DND-41 (cell line): ENCODE data around the gene ACBD5.

ENCODE experiments used
- ATAC-seq: fragments of 200-7000 bp; cut with Tn5 transposase; 3 replicates; pipeline ENCODE4 v1.9.1; 2021; ENCODE audit warnings: low read depth; ENCODE audit not compliant: insufficient read depth
- DNase-seq: peaks from one replicate; pipeline ENCODE4 v3.0.0-alpha.2; 2020
- H2AFZ ChIP-seq: 2 replicates; pipeline ENCODE4 v1.6.0; 2012; ENCODE audit warnings: low read depth, low read length
- H3K27ac ChIP-seq: 2 replicates; pipeline ENCODE4 v1.5.1; 2012; ENCODE audit warnings: low read length, inconsistent platforms
- H3K27me3 ChIP-seq: fragments of 200-600 bp; sonication (generic); 2 replicates; pipeline ENCODE4 v1.6.0; 2012; ENCODE audit warnings: low read length, mild to moderate bottlenecking, inconsistent platforms; ENCODE audit not compliant: insufficient read depth, poor library complexity
- H3K36me3 ChIP-seq: 2 replicates; pipeline ENCODE4 v1.5.1; 2012; ENCODE audit warnings: low read length, inconsistent platforms; ENCODE audit not compliant: insufficient read depth
- H3K4me1 ChIP-seq: 2 replicates; pipeline ENCODE4 v1.5.1; 2012; ENCODE audit warnings: mild to moderate bottlenecking, low read length; ENCODE audit not compliant: insufficient read depth
- H3K4me2 ChIP-seq: 2 replicates; pipeline ENCODE4 v1.6.0; 2012; ENCODE audit warnings: mild to moderate bottlenecking, moderate library complexity, low read length, inconsistent platforms; ENCODE audit not compliant: insufficient read depth
- H3K4me3 ChIP-seq, 2 experiments: fragments of 200-600 bp in 1 of 2; shearing (Covaris generic) in 1 of 2; 2 replicates each; pipeline ENCODE4 v1.5.1; 2012 to 2016; ENCODE audit warnings: inconsistent platforms in 2 of 2, low read length in 2 of 2, mild to moderate bottlenecking in 2 of 2, low read depth in 1 of 2, moderate library complexity in 1 of 2
- H3K79me2 ChIP-seq: 2 replicates; pipeline ENCODE4 v1.6.0; 2012; ENCODE audit warnings: low read length, inconsistent platforms; ENCODE audit not compliant: insufficient read depth
- H3K9ac ChIP-seq: 2 replicates; pipeline ENCODE4 v1.6.0; 2012; ENCODE audit warnings: low read depth, mild to moderate bottlenecking, inconsistent platforms, low read length, moderate library complexity
- H3K9me3 ChIP-seq: 2 replicates; pipeline ENCODE4 v1.5.1; 2012; ENCODE audit warnings: low read length, moderate library complexity, mild to moderate bottlenecking, inconsistent platforms; ENCODE audit not compliant: insufficient read depth, severe bottlenecking
- H4K20me1 ChIP-seq: 2 replicates; pipeline ENCODE4 v1.6.0; 2012; ENCODE audit warnings: low read length; ENCODE audit not compliant: insufficient read depth
- EZH2 ChIP-seq: IDR thresholded peaks from 3 replicates; pipeline ENCODE4 v1.6.1; 2012; ENCODE audit warnings: borderline replicate concordance, low read depth, mild to moderate bottlenecking, moderate library complexity, low read length, inconsistent platforms; ENCODE audit not compliant: severe bottlenecking
- TF ChIP-seq, protein P1 (sequence below): IDR thresholded peaks from 2 replicates; pipeline ENCODE4 v1.5.1; 2012; ENCODE audit warnings: borderline replicate concordance, low read length, moderate library complexity, mild to moderate bottlenecking; ENCODE audit not compliant: poor library complexity, severe bottlenecking; ENCODE audit errors: extremely low read depth

The ACBD5 gene

DNA sequence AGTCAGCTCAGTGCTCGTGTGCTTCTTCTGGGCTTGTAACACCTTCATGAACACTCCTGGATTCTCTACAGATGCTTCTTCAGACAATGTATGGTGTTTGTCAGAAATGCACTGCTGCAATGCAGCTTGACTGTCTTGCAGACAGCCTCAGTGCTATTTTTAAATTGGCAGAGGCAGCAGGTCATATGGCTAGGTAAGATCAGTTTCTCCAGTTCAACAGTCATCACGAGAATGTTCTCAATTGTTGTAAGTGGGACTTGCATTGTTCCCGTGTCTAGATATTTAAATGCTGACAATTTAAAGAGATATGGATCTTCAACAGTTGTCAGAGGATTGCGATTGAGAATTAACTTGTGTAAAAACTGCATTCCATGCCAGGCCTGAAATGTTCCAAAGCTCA lies 7.6 kb upstream of the ACBD5 start:
- Histone ChIP-seq H3K4me2 (no peak overlapping the region), H3K4me3 (no peak overlapping the region), H2AFZ (no peak overlapping the region), H3K4me1 (peaks cover 9% of the 10 kb centered on the region), H3K79me2 (peaks cover 7% of the 10 kb centered on the region; the same call in 1 of the 2 replicates), H4K20me1 (no peaks in the 10 kb centered on the region), H3K36me3 (no peaks in the 10 kb centered on the region), H3K27me3 (no peaks in the 10 kb centered on the region), H3K9ac (no peak overlapping the region), H3K9me3 (no peaks in the 10 kb centered on the region), H3K27ac (no peak overlapping the region)
- TF ChIP-seq, protein P1, sequence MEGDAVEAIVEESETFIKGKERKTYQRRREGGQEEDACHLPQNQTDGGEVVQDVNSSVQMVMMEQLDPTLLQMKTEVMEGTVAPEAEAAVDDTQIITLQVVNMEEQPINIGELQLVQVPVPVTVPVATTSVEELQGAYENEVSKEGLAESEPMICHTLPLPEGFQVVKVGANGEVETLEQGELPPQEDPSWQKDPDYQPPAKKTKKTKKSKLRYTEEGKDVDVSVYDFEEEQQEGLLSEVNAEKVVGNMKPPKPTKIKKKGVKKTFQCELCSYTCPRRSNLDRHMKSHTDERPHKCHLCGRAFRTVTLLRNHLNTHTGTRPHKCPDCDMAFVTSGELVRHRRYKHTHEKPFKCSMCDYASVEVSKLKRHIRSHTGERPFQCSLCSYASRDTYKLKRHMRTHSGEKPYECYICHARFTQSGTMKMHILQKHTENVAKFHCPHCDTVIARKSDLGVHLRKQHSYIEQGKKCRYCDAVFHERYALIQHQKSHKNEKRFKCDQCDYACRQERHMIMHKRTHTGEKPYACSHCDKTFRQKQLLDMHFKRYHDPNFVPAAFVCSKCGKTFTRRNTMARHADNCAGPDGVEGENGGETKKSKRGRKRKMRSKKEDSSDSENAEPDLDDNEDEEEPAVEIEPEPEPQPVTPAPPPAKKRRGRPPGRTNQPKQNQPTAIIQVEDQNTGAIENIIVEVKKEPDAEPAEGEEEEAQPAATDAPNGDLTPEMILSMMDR = no peak
- TF ChIP-seq EZH2 = no peak
- ATAC-seq (no peak), DNase-seq (no peak)

DNA sequence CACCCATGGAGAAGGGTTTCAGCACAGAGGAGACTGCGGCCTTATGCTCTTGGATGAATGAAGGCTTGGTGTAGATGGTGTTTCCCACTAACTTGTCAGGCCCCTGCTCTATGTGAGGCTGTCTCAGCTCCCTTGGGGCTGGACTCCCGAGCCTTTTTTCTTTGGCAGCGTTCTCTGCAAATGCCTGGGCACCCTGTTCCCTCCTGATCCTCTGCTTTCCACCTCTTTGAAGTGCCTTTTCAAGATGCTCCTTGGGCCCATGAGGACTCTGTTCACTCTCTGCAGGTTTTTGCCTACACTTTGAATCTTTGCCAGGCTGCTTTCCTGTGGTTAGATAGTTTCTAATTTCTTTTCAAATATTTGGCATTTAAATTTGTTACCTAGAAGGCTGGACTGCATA lies 6.8 kb upstream of the ACBD5 start:
- ATAC-seq (no peak), DNase-seq (no peak)
- Histone ChIP-seq H3K4me3 (no peak overlapping the region), H3K79me2 (peaks cover 9% of the 10 kb centered on the region; the same call in 1 of the 2 replicates), H3K9me3 (no peaks in the 10 kb centered on the region), H3K4me2 (no peak overlapping the region), H3K27me3 (no peaks in the 10 kb centered on the region), H3K9ac (no peak overlapping the region), H4K20me1 (no peaks in the 10 kb centered on the region), H3K36me3 (no peaks in the 10 kb centered on the region), H3K27ac (no peak overlapping the region), H2AFZ (no peak overlapping the region), H3K4me1 (peaks cover 12% of the 10 kb centered on the region)
- TF ChIP-seq EZH2 = no peak
- TF ChIP-seq, protein P1 = no peak

DNA sequence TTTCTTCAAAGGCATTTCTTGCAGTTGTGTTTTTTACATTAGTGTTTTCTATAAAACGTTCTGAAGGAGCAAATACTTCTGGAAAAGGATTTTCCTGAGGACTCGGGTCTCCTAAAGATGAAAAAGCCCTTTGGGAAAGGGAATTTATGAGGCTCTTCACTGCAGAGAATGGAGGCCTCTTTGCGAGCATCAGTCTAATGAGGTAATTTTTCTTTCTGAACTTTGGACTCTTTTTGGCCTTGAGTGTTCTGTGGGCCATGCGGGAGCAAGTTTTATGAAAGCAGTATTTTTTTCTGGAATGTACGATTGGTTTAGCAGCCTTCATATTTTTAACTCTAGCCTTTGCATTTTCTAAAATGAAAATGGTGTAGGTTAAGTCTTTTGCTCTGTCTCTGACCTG lies 6.4 kb upstream of the ACBD5 start:
- H2AFZ ChIP-seq = no peak overlapping the region
- DNase-seq (no peak), ATAC-seq (no peak)
- no peaks in the 10 kb centered on the region for H4K20me1 ChIP-seq
- peaks cover 12% of the 10 kb centered on the region for H3K4me1 ChIP-seq
- no peak overlapping the region for H3K4me2 ChIP-seq
- no peak overlapping the region for H3K9ac ChIP-seq
- H3K36me3 ChIP-seq = no peaks in the 10 kb centered on the region
- TF ChIP-seq EZH2 = no peak
- TF ChIP-seq, protein P1 = no peak
- H3K4me3 ChIP-seq = no peak overlapping the region
- no peaks in the 10 kb centered on the region for H3K9me3 ChIP-seq
- H3K27me3 ChIP-seq = no peaks in the 10 kb centered on the region
- H3K27ac ChIP-seq = no peak overlapping the region
- peaks cover 9% of the 10 kb centered on the region; the same call in 1 of the 2 replicates for H3K79me2 ChIP-seq

DNA sequence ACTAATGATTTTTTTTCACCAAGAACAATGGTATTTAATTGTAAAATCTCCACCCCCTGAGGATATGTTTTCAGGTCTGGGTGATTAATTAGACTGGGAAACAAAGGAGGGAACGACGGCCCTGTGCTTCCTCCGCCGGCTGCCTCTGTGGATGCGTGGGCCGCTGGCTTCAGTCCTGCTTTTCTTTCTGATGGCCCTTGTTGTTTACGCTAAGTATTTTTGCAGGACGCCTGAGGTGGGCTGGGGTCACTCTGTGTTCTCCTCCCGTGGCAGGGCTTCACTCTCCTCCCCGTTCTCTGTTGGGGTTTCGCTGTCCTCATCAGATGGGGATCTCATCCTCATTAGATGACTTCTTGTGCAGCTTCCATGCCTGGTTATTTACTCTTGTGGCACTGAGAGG lies 5.2 kb upstream of the ACBD5 start:
- H3K27ac ChIP-seq = no peak overlapping the region
- DNase-seq (no peak), ATAC-seq (no peak)
- H3K79me2 ChIP-seq = peaks cover 18% of the 10 kb centered on the region
- no peaks in the 10 kb centered on the region for H3K9me3 ChIP-seq
- no peak overlapping the region for H2AFZ ChIP-seq
- no peaks in the 10 kb centered on the region for H3K27me3 ChIP-seq
- no peak for TF ChIP-seq EZH2
- TF ChIP-seq, protein P1 = no peak
- peaks cover 15% of the 10 kb centered on the region for H3K4me1 ChIP-seq
- H4K20me1 ChIP-seq = no peaks in the 10 kb centered on the region
- no peaks in the 10 kb centered on the region for H3K36me3 ChIP-seq
- H3K4me3 ChIP-seq = no peak overlapping the region
- no peak overlapping the region for H3K9ac ChIP-seq
- no peak overlapping the region for H3K4me2 ChIP-seq
